CD4-positive, CD25-positive, alpha-beta regulatory T cell (primary cell): ENCODE data around the gene PDE6B. TPM values are rescaled to one million over a fixed set of nuclear protein-coding genes. Genes with fewer than 3 reads are reported as not detected.

ENCODE experiments used
- ATAC-seq, 2 donors: fragments of 150-1000 bp; cut with Tn5 transposase; one replicate each; pipeline ENCODE4 v1.10.0; 2021; ENCODE audit warnings: low read depth in 2 of 2, moderate number of reproducible peaks in 2 of 2, moderate library complexity in 1 of 2
- DNase-seq, 3 donors: peaks; one replicate each; pipeline versions ENCODE4 v3.0.0 to v3.0.0-alpha.2; 2012 to 2022; ENCODE audit warnings: mixed read lengths in 1 of 3
- H3K27ac ChIP-seq: one replicate; pipeline ENCODE4 v1.7.0; 2013; ENCODE audit warnings: mild to moderate bottlenecking, low read length; ENCODE audit not compliant: insufficient read depth, poor library complexity, severe bottlenecking
- H3K27me3 ChIP-seq: one replicate; pipeline ENCODE4 v1.7.0; 2013; ENCODE audit warnings: low read length; ENCODE audit not compliant: control insufficient read depth, insufficient read depth
- H3K36me3 ChIP-seq: one replicate; pipeline ENCODE4 v1.7.0; 2013; ENCODE audit warnings: mild to moderate bottlenecking, low read length, moderate library complexity; ENCODE audit not compliant: control insufficient read depth, insufficient read depth
- H3K4me1 ChIP-seq: 2 replicates; pipeline ENCODE4 v1.7.0; 2013; ENCODE audit warnings: mild to moderate bottlenecking, low read length; ENCODE audit not compliant: insufficient read depth, control insufficient read depth, poor library complexity, severe bottlenecking
- H3K4me3 ChIP-seq: one replicate; pipeline ENCODE4 v1.7.0; 2013; ENCODE audit warnings: low read depth, mild to moderate bottlenecking, low read length, moderate library complexity
- H3K9me3 ChIP-seq, 2 experiments: 1 replicate in 1 of 2; 2 replicates in 1 of 2; pipeline ENCODE4 v1.7.0; 2013; ENCODE audit warnings: low read length in 2 of 2, mild to moderate bottlenecking in 1 of 2, moderate library complexity in 1 of 2; ENCODE audit not compliant: control insufficient read depth in 2 of 2
- H3K27ac Mint-ChIP-seq, 3 donors: one replicate each; pipeline ENCODE4 v1.8.0; 2020 to 2022; ENCODE audit warnings: mild to moderate bottlenecking in 3 of 3, mixed read lengths in 3 of 3, moderate library complexity in 2 of 3
- H3K27me3 Mint-ChIP-seq: one replicate; pipeline ENCODE4 v1.8.0; 2022; ENCODE audit warnings: mild to moderate bottlenecking, mixed read lengths
- H3K36me3 Mint-ChIP-seq: one replicate; pipeline ENCODE4 v1.8.0; 2020; ENCODE audit warnings: mixed read lengths
- H3K4me1 Mint-ChIP-seq, 4 donors: one replicate each; pipeline ENCODE4 v1.8.0; 2020 to 2022; ENCODE audit warnings: mixed read lengths in 4 of 4, mild to moderate bottlenecking in 1 of 4
- H3K4me3 Mint-ChIP-seq, 4 donors: one replicate each; pipeline ENCODE4 v1.8.0; 2020 to 2022; ENCODE audit warnings: mild to moderate bottlenecking in 4 of 4, mixed read lengths in 4 of 4, moderate library complexity in 3 of 4
- H3K9me3 Mint-ChIP-seq, 7 donors: one replicate each; pipeline ENCODE4 v1.8.0; 2020 to 2022; ENCODE audit warnings: mixed read lengths in 7 of 7, mild to moderate bottlenecking in 3 of 7, moderate library complexity in 2 of 7
- polyA plus RNA-seq, 4 donors: library from polyadenylated mRNA; unstranded; fragments of 300-500 nt; fragmentation: Illumina TruSeq; gene quantifications; one replicate each; pipeline ENCODE4 v1.2.3, GENCODE V29; 2021
- total RNA-seq: library from RNA; stranded (reverse); gene quantifications from one replicate; pipeline ENCODE4 v1.2.3, GENCODE V29; 2022

Gene PDE6B
- total and polyA plus RNA-seq, 5 donors from 2014 or later = 12.3 to 19.8 (median 13.8) TPM

- Mint-ChIP-seq H3K9me3 (peaks cover 0 to 1% (median 0%) of the 10 kb centered on the region in 7 donors), H3K4me3 (peak overlapping the region in 1 of 4 donors; percentile 85), H3K4me1 (peaks cover 0 to 14% (median 5%) of the 10 kb centered on the region in 4 donors), H3K27ac (no peak overlapping the region), H3K27me3 (no peaks in the 10 kb centered on the region), H3K36me3 (peaks cover 17% of the 10 kb centered on the region)
- peaks cover 8% of the 10 kb centered on the region for H3K4me1 ChIP-seq
- no peak overlapping the region for H3K27ac ChIP-seq
- H3K9me3 ChIP-seq = no peaks in the 10 kb centered on the region
- DNase-seq = no peak
- ATAC-seq = no peak
- no peaks in the 10 kb centered on the region for H3K27me3 ChIP-seq
- no peaks in the 10 kb centered on the region for H3K36me3 ChIP-seq
- no peak overlapping the region for H3K4me3 ChIP-seq
These were observed 35.0 kb downstream of the PDE6B start for GRCh38 chr4:660401-660800.

GRCh38 chr4:661231-661630 is 35.9 kb downstream of the PDE6B start:
- Histone ChIP-seq H3K4me1 (peaks cover 8% of the 10 kb centered on the region), H3K36me3 (no peaks in the 10 kb centered on the region), H3K27me3 (no peaks in the 10 kb centered on the region), H3K27ac (no peak overlapping the region), H3K9me3 (no peaks in the 10 kb centered on the region), H3K4me3 (no peak overlapping the region)
- Mint-ChIP-seq H3K27me3 (no peaks in the 10 kb centered on the region), H3K27ac (peak overlapping the region in 1 of 3 donors; percentile 72), H3K4me1 (peaks cover 0 to 16% (median 5%) of the 10 kb centered on the region in 4 donors), H3K4me3 (peak overlapping the region in 3 of 4 donors; percentile 6 to 75 (median 32)), H3K36me3 (peaks cover 17% of the 10 kb centered on the region), H3K9me3 (peaks cover 0 to 1% (median 0%) of the 10 kb centered on the region in 7 donors)
- no peak for DNase-seq
- ATAC-seq = no peak

- H3K9me3 Mint-ChIP-seq = peaks cover 0 to 1% (median 0%) of the 10 kb centered on the region in 7 donors
- DNase-seq = no peak
- no peak overlapping the region for H3K4me3 ChIP-seq
These were observed 36.7 kb downstream of the PDE6B start for GRCh38 chr4:661881-662761.

GRCh38 chr4:663046-663437 is 37.7 kb downstream of the PDE6B start:
- H3K36me3 Mint-ChIP-seq = peaks cover 17% of the 10 kb centered on the region

More at GRCh38 chr4:661881-662761, 36.7 kb downstream of the PDE6B start:
- H3K4me1 ChIP-seq = peaks cover 8% of the 10 kb centered on the region
- H3K36me3 ChIP-seq = no peaks in the 10 kb centered on the region
- no peak overlapping the region for H3K27ac Mint-ChIP-seq
- no peaks in the 10 kb centered on the region for H3K27me3 Mint-ChIP-seq
- no peak for ATAC-seq
- H3K27me3 ChIP-seq = no peaks in the 10 kb centered on the region
- H3K36me3 Mint-ChIP-seq = peaks cover 17% of the 10 kb centered on the region
- peaks cover 0 to 16% (median 5%) of the 10 kb centered on the region in 4 donors for H3K4me1 Mint-ChIP-seq
- peak overlapping the region; percentile 32 to 88 (median 82) for H3K4me3 Mint-ChIP-seq
- no peak overlapping the region for H3K27ac ChIP-seq
- no peaks in the 10 kb centered on the region for H3K9me3 ChIP-seq

GRCh38 chr4:663438-664428 is 38.4 kb downstream of the PDE6B start:
- Histone ChIP-seq H3K4me3 (peak overlapping the region; percentile 82), H3K4me1 (peaks cover 8% of the 10 kb centered on the region), H3K9me3 (no peaks in the 10 kb centered on the region), H3K27me3 (no peaks in the 10 kb centered on the region), H3K27ac (peak overlapping the region; percentile 73), H3K36me3 (no peaks in the 10 kb centered on the region)
- peaks cover 0 to 19% (median 5%) of the 10 kb centered on the region in 4 donors for H3K4me1 Mint-ChIP-seq
- peaks cover 17% of the 10 kb centered on the region for H3K36me3 Mint-ChIP-seq
- H3K27me3 Mint-ChIP-seq = no peaks in the 10 kb centered on the region
- ATAC-seq (peak; percentile 77 to 85), DNase-seq (peak; percentile 67 to 84 (median 75))
- peak overlapping the region; percentile 82 to 88 (median 85) for H3K4me3 Mint-ChIP-seq
- peaks cover 0 to 1% (median 0%) of the 10 kb centered on the region in 7 donors for H3K9me3 Mint-ChIP-seq
- peak overlapping the region; percentile 85 to 92 (median 87) for H3K27ac Mint-ChIP-seq

More at GRCh38 chr4:663046-663437, 37.7 kb downstream of the PDE6B start:
- Mint-ChIP-seq H3K4me3 (peak overlapping the region; percentile 81 to 88 (median 82)), H3K27me3 (no peaks in the 10 kb centered on the region), H3K9me3 (peaks cover 0 to 1% (median 0%) of the 10 kb centered on the region in 7 donors), H3K27ac (peak overlapping the region in 2 of 3 donors; percentile 58 to 86), H3K4me1 (peaks cover 0 to 19% (median 5%) of the 10 kb centered on the region in 4 donors)
- H3K36me3 ChIP-seq = no peaks in the 10 kb centered on the region
- H3K4me3 ChIP-seq = no peak overlapping the region
- no peaks in the 10 kb centered on the region for H3K9me3 ChIP-seq
- H3K27me3 ChIP-seq = no peaks in the 10 kb centered on the region
- ATAC-seq = no peak
- peaks cover 8% of the 10 kb centered on the region for H3K4me1 ChIP-seq
- no peak for DNase-seq
- peak overlapping the region; percentile 73 for H3K27ac ChIP-seq

GRCh38 chr4:664713-665231 is 39.4 kb downstream of the PDE6B start:
- Mint-ChIP-seq H3K27ac (peak overlapping the region; percentile 85 to 92 (median 87)), H3K4me3 (peak overlapping the region; percentile 82 to 88 (median 85)), H3K4me1 (peaks cover 0 to 19% (median 5%) of the 10 kb centered on the region in 4 donors), H3K36me3 (peaks cover 15% of the 10 kb centered on the region), H3K9me3 (peaks cover 0 to 1% (median 0%) of the 10 kb centered on the region in 7 donors), H3K27me3 (no peaks in the 10 kb centered on the region)
- Histone ChIP-seq H3K4me1 (peaks cover 8% of the 10 kb centered on the region), H3K27ac (no peak overlapping the region), H3K27me3 (no peaks in the 10 kb centered on the region), H3K36me3 (no peaks in the 10 kb centered on the region), H3K9me3 (no peaks in the 10 kb centered on the region), H3K4me3 (no peak overlapping the region)
- DNase-seq = no peak
- no peak for ATAC-seq

- ATAC-seq (no peak), DNase-seq (no peak)
- peaks cover under 1% of the 10 kb centered on the region for H3K36me3 ChIP-seq
- Mint-ChIP-seq H3K9me3 (peaks cover 0 to 1% (median 0%) of the 10 kb centered on the region in 7 donors), H3K4me3 (peak overlapping the region; percentile 71 to 86 (median 83)), H3K4me1 (peaks cover 0 to 19% (median 5%) of the 10 kb centered on the region in 4 donors), H3K36me3 (peaks cover 11% of the 10 kb centered on the region), H3K27me3 (no peaks in the 10 kb centered on the region), H3K27ac (no peak overlapping the region)
- H3K27me3 ChIP-seq = no peaks in the 10 kb centered on the region
- no peaks in the 10 kb centered on the region for H3K9me3 ChIP-seq
- peaks cover 8% of the 10 kb centered on the region for H3K4me1 ChIP-seq
- no peak overlapping the region for H3K4me3 ChIP-seq
- no peak overlapping the region for H3K27ac ChIP-seq
These were observed 40.0 kb downstream of the PDE6B start for GRCh38 chr4:665381-665750.
